GM19240 (cell line): ENCODE measurements around the gene NDUFV2.
"Not testable (repeated sequence)": the region's sequence is repeated elsewhere in the genome, so short reads cannot be mapped to it uniquely, and the experiment has no call there.

Experiments used
- DNase-seq: peaks from one replicate; pipeline ENCODE4 v3.0.0; 2011; ENCODE audit warnings: low spot score; ENCODE audit not compliant: insufficient read length

NDUFV2 gene

GRCh38 chr18:9150121-9150520 is 47.6 kb downstream of the NDUFV2 start:
- no peak for DNase-seq

DNA sequence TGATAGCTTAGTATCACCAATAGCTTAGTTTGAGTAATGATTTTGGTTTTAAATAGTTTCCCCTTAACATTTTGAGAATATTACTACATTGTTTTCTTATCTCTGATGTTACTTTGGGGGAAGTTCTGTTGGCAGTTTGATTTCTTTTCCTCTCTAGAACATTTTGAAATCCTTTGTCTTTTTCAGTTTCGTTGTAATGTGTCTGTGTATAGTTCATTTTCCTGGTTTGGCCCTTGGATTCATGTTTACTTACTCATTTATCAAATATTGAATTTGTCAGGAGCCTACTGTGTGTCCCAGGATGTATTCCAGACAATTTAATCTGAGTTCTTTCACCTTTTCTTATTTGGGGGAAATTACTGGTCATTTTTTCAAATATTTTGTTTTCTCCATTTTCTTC is 50.8 kb downstream of the NDUFV2 start:
- DNase-seq, result no peak

DNA sequence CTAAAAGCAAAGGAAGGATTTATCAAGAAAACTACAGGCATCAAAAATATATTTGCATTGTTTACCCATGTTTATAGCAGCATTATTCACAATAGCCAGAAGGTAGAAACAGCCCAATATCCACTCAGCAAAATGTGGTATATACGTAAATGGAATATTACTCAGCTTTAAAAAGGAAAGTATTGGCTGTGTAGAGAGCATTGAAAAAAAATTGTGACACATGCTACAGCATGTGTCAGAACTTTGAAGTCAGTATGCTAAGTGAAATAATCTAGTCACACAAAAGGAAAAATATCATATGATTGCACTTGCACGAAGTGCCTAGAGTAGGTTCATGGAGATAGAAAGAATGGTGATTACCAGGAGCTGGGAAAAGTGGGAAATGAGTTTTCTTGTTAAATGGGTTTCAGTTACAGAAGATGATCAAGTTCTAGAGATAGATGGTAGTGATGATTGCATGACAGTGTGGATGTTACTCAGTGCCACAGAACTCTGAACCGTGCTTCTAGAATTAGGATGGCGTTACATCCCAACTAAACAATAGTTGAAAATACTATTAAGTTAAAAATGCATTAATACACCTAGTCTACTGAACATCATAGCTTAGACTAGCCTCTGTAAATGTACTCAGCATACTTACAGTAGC is 54.2 kb downstream of the NDUFV2 start:
- DNase-seq, result no peak

GRCh38 chr18:9157806-9158205 is 55.3 kb downstream of the NDUFV2 start:
- no peak for DNase-seq

GRCh38 chr18:9160014-9160413 is 57.5 kb downstream of the NDUFV2 start:
- no peak for DNase-seq

DNA sequence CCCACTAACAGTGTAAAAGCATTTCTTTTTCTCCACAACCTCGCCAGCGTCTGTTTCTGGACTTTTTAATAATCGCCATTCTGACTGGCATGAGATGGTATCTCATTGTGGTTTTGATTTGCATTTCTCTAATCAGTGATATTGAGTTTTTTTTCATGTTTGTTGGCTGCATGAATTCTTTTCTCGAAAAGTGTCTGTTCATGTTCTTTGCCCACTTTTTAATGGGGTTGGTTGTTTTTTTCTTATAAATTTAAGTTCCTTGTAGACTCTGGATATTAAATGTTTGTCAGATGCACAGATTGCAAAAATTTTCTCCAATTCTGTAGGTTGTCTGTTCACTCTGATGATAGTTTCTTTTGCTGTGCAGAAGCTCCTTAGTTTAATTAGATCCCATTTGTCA is 60.2 kb downstream of the NDUFV2 start:
- DNase-seq, result not testable (repeated sequence)

DNA sequence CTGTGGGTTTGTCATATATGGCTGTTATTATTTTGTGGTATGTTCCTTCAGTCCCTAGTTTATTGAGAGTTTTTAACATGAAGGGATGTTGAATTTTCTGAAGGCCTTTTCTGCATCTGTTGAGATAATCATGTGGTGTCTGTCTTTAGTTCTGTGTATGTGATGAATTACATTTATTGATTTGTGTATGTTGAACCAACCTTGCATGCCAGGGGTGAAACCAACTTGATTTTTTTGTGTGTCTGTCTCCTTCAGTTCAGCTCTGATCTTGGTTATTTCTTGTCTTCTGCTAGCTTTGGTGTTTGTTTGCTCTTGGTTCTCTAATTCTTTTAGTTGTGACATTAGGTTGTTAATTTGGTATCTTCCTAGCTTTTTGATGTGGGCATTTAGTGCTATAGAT is 61.6 kb downstream of the NDUFV2 start:
- DNase-seq, result not testable (repeated sequence)

- not testable (repeated sequence) for DNase-seq
Measured at GRCh38 chr18:9165883-9166282, 63.4 kb downstream of the NDUFV2 start.

GRCh38 chr18:9169515-9169914 is 67.0 kb downstream of the NDUFV2 start:
- not testable (repeated sequence) for DNase-seq

DNA sequence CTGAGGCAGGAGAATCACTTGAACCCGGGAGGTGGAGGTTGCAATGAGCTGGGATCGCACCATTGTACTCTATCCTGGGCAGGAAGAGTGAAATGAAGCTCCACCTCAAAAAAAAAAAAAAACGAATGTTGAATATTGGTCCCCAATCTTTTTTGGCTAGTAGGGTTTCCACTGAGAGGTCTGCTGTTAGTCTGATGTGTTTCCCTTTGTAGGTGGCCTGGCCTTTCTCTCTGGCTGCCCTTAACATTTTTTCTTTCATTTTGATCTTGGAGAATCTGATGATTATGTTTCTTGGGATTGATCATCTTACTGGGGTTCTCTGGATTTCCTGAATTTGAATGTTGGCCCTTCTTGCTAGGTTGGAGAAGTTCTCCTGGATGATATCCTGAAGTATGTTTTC is 69.4 kb downstream of the NDUFV2 start:
- DNase-seq, result not testable (repeated sequence)

DNA sequence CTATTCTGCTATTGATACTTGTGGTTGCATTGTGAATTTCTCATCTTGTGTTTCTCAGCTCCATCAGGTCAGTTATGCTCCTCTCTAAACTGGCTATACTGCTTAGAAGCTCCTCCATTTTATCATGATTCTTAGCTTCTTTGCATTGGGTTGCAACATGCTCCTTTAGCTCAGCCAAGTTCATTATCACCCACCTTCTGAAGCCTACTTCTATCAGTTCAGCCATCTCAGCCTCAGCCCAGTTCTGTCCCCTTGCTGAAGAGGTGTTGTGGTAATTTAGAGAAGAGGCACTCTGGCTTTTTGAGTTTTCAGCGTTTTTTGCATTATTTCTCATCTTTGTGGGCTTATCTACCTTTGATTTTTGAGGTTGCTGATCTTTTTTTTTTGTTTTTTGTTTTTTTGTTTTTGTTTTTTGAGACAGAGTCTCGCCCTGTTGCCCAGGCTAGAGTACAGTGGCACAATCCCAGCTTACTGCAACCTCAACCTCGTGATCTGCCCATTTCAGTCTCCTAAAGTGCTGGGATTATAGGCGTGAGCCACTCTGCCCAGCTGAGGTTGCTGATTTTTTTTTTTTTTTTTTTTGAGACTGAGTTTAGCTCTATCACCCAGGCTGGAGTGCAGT is 70.1 kb downstream of the NDUFV2 start:
- no peak for DNase-seq

- DNase-seq, result no peak
Measured at GRCh38 chr18:9173770-9174233, 71.3 kb downstream of the NDUFV2 start.

- no peak for DNase-seq
Measured at GRCh38 chr18:9174302-9174701, 71.8 kb downstream of the NDUFV2 start.

DNA sequence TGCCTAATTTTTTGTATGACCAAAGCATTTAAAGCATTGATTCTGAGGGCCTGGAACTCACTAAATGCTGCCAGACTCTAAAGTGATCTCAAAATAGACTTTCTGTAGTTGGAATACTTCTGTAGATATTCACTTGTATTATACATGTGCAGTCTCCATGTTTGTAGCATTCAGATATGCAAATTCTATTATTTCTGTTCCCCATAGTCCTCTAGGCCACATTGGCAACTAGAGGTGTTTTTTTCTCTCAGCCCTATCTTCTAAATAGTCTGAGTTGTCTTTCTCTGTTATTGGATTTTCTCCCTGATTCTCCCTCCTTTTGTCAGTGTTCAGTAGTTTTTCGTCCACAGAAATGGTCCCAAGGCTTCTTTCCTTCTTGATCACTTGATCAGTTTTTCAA is 72.6 kb downstream of the NDUFV2 start:
- no peak for DNase-seq

- no peak for DNase-seq
Measured at GRCh38 chr18:9177031-9177430, 74.5 kb downstream of the NDUFV2 start.

DNA sequence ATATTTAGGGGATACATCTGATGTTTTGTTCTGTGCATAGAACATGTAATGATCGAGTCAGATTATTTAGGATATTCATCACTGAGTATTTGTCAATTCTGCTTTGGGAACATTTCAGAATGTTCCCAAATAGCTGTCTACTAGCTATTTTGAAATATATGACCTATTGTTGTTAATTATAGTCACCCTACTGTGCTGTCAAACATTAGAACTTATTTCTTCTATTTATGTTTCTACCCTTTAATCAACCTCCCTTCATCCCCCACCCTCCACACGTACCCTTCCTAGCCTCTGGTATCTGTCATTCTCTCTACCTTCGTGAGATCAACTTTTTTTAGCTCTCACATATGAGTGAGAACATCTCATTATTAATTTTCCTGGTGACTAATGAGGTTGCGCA is 75.0 kb downstream of the NDUFV2 start:
- no peak for DNase-seq

GRCh38 chr18:9178557-9178956 is 76.1 kb downstream of the NDUFV2 start:
- no peak for DNase-seq

- DNase-seq, result no peak
Measured at GRCh38 chr18:9181275-9181674, 78.8 kb downstream of the NDUFV2 start.

- no peak for DNase-seq
Measured at GRCh38 chr18:9182852-9183399, 80.4 kb downstream of the NDUFV2 start.
